Vagina (tissue), 2 donors: Measurements from ENCODE around the gene SLC25A34.

ENCODE experiments used
- CTCF ChIP-seq, 3 experiments: fragments of 450-650 bp in 2 of 3; fragments of 200-600 bp in 1 of 3; sonication (generic) in 1 of 3; IDR thresholded peaks; one replicate each; pipeline ENCODE4 v1.5.1; 2017 to 2019; ENCODE audit warnings: antibody characterized with exemption in 3 of 3, mild to moderate bottlenecking in 2 of 3, moderate library complexity in 2 of 3
- POLR2A ChIP-seq, 2 donors: fragments of 450-650 bp; IDR thresholded peaks; one replicate each; pipeline ENCODE4 v1.6.1; 2017; ENCODE audit warnings: antibody characterized with exemption in 2 of 2, mild to moderate bottlenecking in 2 of 2, moderate library complexity in 2 of 2
- POLR2AphosphoS5 ChIP-seq, 2 donors: sonication (generic); formaldehyde crosslinking; IDR thresholded peaks; one replicate each; pipeline ENCODE4 v1.9.0; 2017; ENCODE audit warnings: antibody characterized with exemption in 2 of 2, mild to moderate bottlenecking in 2 of 2, low read depth in 1 of 2; ENCODE audit not compliant: insufficient read depth in 1 of 2

GRCh38 chr1:15767941-15768340 lies 31.9 kb downstream of the SLC25A34 start:
- no peak for TF ChIP-seq CTCF (IDR thresholded peaks at IDR 0.05)
- no peak for TF ChIP-seq POLR2AphosphoS5 (IDR thresholded peaks at IDR 0.05; ENCODE audit: insufficient read depth in 1 of 2, low read depth in 1 of 2)
- no peak for TF ChIP-seq POLR2A (IDR thresholded peaks at IDR 0.05)
